ENCODE data around the gene THSD4.

The THSD4 gene

DNA sequence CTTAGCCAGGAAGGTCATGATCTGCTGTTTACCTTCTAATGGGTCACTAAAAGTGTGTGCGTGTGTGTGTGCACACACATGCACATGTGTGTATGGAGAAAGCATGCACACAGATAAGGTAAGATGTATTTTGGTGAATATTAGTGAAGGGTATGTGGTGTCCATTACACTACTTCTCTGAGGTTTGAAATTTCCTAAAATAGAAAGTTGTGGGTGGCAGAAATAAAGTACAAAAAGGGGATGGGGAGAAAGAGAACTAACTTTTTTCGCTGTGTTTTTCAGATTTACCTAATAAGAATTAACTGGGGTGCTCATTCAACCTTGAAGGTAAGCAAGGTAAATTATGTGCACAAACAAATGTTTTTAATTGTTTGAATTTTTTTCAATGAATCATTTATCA is 670.7 kb downstream of the THSD4 start:
- ATAC-seq (no peak), DNase-seq (no peak)

DNA sequence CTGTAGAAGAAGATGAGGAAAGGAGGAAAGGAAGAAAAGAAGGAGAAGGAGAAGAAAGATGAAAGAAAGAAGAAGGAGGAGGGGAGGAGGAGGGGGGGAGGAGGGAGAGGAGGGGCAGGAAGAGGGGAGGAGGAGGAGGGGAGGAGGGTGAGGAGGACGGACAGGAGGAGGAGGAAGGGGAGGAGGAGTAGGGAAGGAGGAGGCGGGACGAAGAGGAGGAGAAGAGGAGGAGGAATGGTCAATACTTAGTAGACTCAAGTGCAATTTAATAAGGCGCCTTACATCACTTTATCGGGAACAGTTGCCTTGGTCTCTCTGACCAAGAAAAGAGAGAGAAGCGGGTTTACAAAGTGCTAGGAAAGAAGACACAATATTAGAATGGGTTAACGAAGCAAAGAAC is 671.4 kb downstream of the THSD4 start:
- no peak for DNase-seq
- ATAC-seq: no peak

DNA sequence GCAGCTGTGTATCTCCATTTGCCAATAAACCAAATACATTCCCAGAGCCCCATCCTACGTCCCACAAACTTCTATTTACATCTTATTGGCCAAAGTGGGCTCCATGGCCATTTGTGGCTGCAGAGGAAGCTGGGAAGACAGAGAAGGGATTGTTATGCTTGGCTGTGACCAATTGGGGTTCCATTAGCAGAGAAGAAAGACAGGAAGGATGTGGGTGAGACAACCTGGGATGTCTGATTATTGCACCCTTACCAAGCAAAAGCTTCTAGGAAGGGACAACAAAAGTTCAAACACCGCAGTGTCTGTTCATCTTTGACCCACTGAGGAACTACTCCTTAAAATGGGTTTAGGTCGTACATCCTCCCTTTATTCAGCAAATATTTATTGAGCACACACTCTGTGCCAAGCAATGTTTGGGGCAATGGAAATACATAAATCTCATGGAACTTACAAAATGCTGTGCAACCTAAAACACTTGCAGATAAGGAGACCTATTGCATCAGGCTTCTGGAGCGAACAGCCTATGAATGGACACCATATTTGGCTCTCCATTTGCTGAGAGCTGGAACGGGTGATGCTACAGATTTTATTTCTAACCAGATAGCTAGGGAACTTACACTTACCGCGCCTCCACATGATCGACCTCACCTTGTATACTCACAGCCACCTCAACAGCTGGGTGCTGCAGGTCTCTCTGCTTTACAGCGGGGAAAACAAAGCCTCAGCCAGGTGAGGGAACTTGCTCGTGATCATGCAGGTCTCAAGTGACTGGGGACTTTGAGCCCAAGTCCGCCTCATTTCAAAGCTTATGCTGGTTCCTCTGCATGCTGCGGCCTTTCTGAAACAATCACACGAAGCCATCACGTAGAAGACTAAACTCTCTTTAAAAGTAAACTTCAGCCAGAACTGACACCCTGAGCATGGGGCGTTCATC is 673.6 kb downstream of the THSD4 start:
- no peak for ATAC-seq

DNA sequence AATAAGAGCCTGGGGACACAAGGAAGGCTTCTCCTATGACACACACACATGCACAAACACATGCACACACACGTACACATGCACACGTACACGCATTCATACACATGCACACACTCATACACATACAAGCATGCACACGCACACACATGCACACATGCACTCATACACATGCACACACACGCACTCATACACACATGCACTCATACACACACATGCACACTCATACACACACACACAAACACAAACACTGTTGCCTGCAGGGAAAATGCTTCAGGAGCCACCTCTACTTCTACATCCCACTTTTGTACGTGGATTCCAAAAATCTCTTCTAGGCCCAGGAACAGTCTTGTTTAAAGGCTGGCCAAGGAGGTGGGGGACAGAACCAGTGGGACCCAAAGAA is 674.3 kb downstream of the THSD4 start:
- DNase-seq (no peak), ATAC-seq (no peak)

More for the DNA sequence above, 673.6 kb downstream of the THSD4 start:
- no peak for DNase-seq

DNA sequence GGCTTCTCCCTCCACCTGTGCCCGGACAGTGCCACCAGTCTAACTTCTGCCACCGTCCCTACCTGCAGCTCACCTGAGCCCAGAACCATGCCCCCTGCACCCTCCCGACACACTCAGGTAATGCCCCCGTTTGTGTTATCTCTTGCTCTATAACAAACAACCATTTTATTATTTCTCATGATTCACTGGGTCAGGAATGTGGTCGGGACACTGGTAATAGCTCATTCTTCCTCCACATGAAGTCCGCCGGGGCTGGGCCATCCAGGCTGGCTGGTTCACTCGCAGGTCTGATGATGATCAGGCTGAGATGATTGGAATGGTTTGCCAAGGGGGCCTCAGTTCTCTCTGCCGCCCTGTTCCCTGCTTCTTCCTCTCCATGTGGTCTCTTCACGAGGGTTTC is 674.8 kb downstream of the THSD4 start:
- ATAC-seq: no peak
- no peak for DNase-seq

DNA sequence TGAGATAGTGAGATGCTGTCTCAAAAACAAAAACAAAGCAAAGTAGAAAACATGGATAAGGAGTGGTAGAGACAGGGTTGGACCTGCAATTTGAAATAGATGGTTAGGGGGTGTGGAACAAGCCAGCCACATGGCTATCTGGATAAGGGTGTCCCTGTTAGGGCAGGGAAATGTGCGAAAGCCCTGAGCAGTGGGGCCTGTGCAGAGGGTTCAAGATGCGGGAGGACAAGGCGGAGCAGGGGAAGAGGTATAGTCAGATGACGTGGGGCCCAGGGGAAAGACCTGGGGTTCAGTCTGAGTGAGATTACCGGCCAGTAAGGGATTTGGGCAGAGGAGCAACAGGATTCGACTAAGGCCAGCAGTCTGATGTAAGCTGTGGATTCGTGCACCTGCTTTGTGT is 676.7 kb downstream of the THSD4 start:
- DNase-seq (no peak), ATAC-seq (no peak)

DNA sequence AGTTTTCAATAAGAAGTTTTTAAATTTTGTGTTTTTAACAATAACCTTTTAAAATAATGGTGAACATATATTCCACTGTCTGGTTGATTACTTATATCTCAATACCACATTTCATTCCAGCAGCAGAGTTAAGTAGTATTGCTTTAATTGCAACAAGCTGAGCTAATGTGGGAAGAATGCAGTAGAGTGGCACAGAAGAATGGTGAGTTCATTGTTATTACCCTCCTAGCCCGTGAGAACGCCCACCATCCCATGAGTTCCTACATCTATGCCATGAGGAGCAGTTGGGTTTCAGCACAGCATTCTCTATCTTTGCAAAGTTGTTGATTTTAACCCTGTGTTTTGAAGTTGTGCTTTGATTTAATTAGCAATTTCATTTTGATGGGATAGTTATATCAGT is 677.2 kb downstream of the THSD4 start:
- ATAC-seq (no peak), DNase-seq (no peak)

DNA sequence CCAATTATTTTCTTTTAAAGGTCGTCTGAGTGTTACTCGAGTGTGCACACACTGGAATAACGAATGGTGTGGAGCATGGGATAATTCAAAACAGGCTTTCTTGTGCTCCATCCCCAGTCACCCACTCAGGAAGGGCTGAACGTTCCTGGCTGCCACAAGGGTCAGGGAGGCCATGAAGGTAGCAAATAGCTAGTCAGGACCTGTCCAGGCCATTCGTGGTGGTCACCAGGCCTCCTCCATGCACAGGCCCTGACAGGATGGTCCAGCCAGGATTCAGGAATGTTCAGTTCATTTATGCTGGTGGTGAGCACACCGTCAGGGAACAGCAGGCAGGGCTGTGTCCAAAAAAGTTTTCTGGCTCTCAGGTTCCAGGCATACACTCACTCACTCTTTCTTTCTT is 683.4 kb downstream of the THSD4 start:
- ATAC-seq (no peak), DNase-seq (no peak)

DNA sequence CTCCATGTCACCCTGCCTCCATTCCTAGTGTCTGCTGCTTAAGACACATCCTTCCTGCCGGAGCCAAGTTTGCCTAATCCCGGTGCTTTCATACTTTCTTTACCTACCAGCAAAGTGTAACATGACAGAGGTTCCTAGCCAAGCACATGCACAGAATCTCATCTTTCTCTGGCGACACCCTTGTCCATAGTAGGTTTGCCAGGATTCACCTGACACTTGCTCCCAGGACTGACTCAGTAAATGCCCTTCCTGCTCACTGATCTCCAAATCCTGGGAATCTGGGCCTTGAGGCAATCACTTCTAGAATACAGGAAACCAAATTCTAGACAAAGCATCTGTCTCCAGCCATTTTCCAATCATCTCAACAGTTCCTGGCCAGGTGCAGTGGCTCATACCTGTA is 684.9 kb downstream of the THSD4 start:
- no peak for DNase-seq

DNA sequence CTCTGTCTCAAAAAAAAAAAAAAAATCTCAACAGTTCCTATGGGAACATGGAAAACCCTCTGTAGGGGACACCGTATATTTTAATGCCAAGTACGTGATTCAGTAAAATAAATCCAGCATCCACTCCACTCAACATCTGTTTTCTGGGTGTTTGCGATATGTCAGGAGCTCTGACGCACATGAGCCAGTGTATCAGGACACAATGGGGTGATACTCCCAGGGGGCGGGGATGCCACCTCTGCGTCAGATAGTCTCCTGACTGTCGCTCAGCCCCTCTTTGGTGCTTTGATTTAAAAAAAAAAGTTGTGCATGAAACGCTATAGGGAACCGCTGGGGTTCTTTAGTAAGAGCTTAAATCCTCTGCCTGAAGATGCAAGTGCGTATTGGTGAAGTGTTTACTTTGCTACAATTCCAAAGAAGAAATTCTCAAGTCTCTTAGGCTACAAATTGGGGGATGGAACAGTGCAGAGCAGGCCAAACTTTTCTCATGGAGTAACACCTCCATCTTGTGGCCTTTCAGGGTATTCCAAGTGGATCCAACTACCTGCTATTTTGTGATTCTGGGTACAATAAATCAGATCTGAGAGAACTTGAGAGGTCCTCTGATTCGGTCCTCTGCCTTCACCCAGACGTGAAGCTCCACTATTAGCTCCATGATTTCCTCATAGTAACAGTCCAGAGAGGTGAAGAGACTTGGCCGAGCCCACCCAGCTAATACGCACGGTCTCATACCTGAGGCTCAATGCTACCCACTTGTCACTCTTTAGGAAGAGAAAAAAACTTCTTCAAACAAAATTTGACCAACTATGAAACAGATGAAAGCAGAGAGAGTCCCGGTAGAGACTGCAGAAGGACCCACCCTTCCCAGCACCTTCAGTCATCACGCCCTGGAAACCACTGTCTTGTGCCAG is 685.8 kb downstream of the THSD4 start:
- no peak for ATAC-seq
- peak; percentile 11 for DNase-seq

More for the DNA sequence above, 684.9 kb downstream of the THSD4 start:
- no peak for ATAC-seq

DNA sequence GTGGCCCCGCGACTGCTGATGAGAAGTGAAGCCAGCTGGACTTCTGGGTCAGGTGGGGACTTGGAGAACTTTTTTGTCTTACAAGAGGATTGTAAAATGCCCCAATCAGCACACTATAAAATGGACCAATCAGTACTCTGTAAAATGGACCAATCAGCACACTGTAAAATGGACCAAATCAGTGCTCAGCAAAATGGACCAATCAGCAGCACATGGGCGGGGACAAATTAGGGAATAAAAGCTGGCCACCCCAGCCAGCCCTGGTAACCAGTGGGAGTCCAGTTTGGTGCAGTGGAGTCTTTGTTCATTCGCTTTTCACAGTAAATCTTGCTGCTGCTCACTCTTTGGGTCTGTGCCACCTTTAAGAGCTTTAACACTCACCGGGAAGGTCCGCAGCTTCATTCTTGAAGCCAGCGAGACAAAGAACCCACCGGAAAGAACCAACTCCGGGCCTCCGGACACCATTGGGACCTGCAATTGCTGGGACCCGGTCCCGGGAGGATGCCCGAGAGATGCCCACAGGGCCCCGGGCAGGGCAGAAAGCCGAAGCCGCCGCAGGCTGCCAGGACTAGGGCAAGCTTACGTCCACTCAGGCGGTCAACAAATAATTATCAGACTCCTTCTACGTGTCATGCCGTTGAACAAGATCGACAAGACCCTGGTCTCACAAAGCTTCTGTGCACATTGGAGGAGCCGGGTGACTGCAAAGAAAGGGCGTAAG is 686.8 kb downstream of the THSD4 start:
- no peak for ATAC-seq
- DNase-seq: no peak

DNA sequence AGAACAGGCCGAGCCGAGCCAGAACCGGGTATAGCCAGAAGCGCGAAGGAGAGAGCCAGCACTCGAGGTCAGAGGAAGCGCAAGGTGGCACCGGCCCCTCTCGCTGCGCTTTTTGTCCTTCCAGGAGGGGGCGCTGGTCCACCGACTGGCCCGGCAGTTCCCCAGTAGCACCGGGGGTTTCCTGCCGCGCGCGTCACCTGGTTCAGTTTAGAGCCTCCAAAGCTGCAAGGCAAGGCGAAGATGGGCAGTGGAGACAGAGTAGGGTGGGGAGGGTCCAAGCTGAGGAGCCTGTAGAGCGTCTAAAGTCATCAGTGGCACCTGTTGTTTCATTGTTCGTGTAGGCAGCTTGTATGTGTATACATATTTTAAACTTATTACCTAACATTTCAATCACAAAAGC is 687.5 kb downstream of the THSD4 start:
- ATAC-seq: peak; percentile 38
- DNase-seq: peak; percentile 63

DNA sequence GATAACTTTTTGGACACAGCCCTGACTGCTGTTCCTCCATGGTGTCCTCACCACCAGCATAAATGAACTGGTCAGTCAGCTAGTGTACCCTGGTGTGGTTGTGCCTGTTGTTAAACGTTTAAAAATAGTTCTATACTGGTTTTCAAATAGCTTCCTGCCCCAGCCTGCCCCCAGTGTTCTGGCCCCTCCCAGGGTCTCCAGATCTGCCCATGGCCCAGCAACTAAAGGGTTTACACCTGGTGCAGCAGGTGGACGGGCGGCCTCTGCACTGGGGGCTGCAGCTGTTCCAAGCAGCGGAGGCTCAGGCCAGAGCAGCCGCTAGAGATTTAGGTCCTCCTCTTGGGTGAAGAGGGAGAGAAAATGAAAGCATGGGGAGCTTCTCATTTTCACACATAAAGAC is 689.0 kb downstream of the THSD4 start:
- no peak for DNase-seq
- ATAC-seq: no peak

DNA sequence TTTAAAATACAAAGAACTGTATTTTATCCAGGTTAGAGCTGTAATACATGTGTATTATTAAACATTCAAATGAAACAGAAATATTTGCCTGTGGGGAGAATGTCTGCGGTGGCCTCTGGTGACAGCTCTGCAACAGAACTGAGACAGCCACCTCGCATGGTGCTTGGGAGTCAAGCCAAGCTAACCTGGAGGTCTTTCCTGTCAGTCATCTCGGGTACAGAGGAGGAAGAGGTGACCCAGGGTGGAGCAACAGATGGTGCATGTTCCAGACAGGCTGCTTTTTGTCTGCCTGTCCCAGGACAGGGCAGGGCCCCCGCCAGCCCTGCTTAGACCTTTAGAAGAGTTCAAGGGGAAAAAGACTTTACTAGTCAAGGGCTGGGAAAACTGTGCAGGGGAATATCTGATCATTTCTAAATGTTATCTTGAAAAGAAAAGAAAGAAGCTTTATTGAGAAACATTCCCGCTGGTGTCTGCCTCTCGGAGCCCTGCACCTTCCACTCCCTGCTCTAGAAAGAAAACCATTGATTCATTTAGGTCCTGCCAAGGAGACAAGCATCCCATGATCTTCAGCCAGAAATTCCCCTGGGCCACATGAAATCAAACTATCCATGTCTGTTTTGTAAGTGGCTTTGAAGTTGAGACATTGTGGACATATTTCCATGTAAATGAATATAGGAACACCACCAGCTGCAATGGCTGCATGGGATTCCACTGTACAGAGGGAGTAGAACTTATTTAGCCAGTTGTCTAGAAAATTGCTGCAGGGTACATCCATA is 689.6 kb downstream of the THSD4 start:
- ATAC-seq (no peak), DNase-seq (no peak)

DNA sequence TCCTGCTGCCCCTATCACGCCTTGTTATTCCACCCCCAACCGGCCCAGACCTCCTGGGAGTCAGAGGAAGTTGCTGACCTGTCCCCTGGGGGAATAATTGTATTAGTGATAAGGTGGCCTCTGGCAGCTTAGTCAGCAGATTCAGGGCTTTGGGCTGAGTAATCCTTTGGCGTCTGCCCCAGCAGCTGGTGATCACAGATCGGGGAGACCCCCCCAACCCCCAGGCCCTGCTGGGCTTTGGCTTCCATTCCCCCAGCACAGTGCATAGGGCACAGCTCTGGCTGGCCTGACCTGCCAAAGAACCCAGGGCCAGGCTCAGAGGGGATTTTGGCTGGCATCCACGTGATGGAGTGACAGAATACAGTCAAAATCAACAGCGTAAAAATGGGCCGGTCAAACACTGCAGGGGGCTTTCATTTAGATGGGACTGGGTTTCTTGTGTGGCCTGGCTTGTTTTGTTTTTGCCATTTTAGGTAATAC is 691.2 kb downstream of the THSD4 start:
- no peak for DNase-seq
- ATAC-seq: no peak

DNA sequence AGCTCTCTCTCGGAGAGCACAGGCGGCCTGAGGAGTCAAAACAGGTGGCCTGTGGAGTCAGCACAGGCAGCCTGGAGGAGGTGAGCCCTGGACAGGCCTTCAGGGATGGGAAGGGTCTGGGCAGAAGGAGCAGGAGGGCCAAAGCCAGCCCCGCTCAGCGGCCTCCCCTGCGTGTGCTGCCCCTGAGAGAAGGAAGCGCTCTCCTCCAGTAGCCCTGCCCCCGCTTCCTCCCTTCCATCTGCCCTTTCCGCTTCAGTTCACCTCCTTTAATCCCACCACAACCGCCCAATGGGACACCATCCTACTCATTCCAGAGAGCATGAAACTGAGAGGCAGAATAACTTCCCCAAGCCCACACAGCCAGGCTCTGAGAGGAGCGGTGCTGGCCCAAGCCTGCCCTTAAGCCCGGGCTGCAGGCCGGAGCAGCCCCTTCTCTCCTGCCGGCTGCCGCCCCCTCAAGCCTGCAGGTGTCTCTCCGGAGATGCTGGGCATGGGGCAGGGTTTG is 691.9 kb downstream of the THSD4 start:
- no peak for ATAC-seq
- DNase-seq: no peak

DNA sequence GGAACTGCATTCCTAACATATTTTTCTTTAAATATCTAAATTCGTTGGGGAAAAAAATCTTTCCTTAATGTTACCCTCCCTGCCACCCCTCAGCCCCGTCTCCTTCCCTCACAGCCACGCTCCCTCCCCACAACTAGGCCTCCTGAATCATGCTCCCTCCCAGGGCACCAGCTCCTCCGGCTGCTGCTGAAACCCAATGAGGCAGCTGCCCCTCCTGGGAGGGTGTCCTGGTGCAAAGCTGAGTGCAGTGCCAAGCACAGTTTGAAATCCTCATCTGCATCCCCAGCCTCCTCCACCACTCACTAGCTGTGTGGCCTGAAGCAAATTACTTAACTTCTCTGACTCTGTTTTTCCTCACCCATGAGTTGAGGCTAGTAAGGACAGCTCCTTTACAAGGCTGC is 692.4 kb downstream of the THSD4 start:
- DNase-seq (no peak), ATAC-seq (no peak)

DNA sequence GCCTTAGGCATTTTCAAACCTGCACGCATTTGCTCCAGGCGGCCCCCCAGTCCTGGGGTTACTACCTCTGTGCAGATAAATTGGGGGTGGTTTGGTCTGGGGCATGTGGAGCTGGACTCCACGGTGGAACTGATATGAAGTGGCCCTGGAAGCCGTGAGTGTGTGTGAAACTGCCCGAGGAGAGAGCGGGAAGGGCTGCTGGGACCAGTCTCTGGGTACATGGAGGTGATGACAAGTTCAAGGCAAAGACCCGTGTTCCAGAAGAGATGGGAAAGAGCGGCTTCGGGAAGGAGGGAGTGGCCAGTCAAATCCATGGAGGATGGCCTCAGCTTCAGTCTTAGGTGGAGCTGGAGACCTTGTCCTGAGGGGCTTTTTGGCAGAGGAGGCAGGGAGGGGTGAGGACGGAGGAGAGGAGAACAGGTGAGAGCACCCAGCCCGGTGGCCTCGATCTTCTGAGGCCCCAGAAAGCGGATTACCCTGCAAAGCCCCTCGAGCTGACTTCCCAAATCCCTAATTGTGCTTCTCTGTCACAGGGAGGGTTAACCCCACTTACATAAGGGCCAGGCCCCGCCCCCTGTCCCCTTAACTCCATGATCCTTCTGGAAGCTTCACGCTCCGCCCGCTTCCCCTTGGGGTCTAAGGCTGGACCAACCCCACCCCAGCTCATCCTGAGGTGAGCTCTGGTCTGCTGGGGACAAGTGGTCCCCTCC is 693.2 kb downstream of the THSD4 start:
- ATAC-seq (no peak), DNase-seq (no peak)

DNA sequence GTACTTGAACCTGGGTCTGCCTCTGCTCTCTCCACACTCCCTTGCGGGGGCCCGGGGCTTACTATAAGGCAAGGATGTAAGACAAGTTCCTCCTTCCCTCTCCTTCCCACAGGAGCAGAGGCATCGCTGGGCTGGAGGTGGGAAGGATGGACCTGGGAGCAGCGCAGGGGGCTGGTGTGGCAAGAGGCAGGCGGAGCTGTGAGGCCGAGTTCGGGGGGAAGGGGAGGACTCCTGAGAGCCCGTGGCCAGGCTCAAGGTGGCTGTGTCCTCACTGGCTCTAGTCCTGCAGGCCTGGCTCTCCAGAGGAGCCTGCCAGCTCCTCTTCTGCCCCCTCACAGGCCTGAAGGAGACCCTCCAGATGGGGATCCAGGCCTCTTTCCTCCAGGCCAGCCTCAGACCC is 694.1 kb downstream of the THSD4 start:
- ATAC-seq (no peak), DNase-seq (no peak)

DNA sequence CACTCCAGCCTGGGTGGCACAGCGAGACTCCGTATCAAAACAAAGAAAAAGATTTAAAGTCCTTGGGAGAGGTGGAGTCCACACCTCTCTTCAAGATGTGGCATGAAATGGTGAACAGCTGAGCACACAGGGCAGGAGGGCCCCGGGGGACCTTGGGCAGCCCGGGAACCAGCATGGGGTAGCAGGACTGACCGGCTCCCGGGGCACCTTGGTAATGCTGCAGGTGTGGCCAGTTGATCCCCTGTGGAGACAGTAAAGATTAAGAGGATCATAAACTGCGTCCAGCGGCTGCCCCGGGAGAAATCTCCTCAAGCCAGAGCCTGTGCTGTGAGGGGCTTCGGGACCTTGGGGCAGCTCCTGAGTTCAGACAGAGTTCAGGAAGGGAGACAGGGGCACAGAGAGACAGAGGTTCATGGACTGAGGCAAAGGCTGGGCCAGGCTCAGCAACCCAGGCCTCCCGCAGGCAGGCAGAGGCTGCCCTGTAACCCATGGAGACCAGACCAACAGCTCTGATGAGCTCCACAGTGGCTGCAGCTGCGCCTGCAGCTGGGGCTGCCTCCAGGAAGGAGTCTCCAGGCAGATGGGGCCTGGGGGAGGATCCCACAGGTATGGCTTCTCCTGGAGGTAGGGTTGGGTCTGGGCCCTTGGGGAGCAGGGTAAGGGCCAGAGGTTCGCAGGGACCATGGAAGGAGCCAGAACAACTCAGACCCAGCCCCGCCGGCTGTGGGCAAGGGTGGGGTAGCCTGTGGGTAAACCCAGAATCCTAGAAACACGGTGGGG is 695.2 kb downstream of the THSD4 start, which contains the start of gene NR2E3:
Gene NR2E3 (plus strand): TSS at position 299 of the 780 bp plus-strand sequence. CDS start 190 bp downstream, at position 489.
- DNase-seq (no peak), ATAC-seq (no peak)
